ENCODE results near the gene ATAD2B.

The ATAD2B gene

GRCh38 chr2:23769364-23769763, 157.6 kb downstream of the ATAD2B start:
- H3K4me2 ChIP-seq (ENCODE audit: insufficient read depth, low read length, poor library complexity, severe bottlenecking) = no peak overlapping the region
- H2AK5ac ChIP-seq (ENCODE audit: low read depth, low read length) = no peak overlapping the region
- DNase-seq (ENCODE audit: low spot score) = no peak
- no peak overlapping the region for H4K8ac ChIP-seq (ENCODE audit: low read depth, low read length)
- H3K4me3 ChIP-seq (ENCODE audit: low read length in 2 of 2) = no peak overlapping the region
- H4K91ac ChIP-seq (ENCODE audit: low read depth, low read length, poor library complexity) = no peak overlapping the region
- H3K27ac ChIP-seq (replicated peaks; ENCODE audit: low read length) = no peak overlapping the region
- H2BK15ac ChIP-seq (ENCODE audit: low read length) = no peak overlapping the region
- no peak overlapping the region for H2BK120ac ChIP-seq (ENCODE audit: low read depth, low read length)
- H2BK5ac ChIP-seq (ENCODE audit: low read length) = no peak overlapping the region
- H3K23ac ChIP-seq (ENCODE audit: low read depth, low read length, poor library complexity) = no peak overlapping the region
- no peak overlapping the region for H3K9ac ChIP-seq (ENCODE audit: low read depth, low read length, poor library complexity)
- H2BK12ac ChIP-seq (ENCODE audit: low read length) = no peak overlapping the region
- H3K14ac ChIP-seq (ENCODE audit: low read length) = no peak overlapping the region
- WGBS, 2 donors (ENCODE audit: extremely low coverage in 2 of 2, insufficient read length in 2 of 2, insufficient replicate concordance in 1 of 2) = no CpG with 5 or more reads among the region's 5 CpGs
- no peaks in the 10 kb centered on the region for H3K4me1 ChIP-seq (ENCODE audit: control insufficient read depth in 2 of 2, insufficient read depth in 1 of 2, low read depth in 1 of 2, low read length in 2 of 2)
- no peaks in the 10 kb centered on the region for H3K27me3 ChIP-seq (ENCODE audit: control insufficient read depth in 3 of 3, insufficient read depth in 3 of 3, low read depth in 1 of 3, low read length in 3 of 3)
- H3K18ac ChIP-seq (ENCODE audit: low read length) = no peak overlapping the region
- no peak overlapping the region for H2AFZ ChIP-seq (ENCODE audit: low read length)
- H3K9me3 ChIP-seq (replicated peaks in 1 of 2; ENCODE audit: control insufficient read depth in 2 of 2, insufficient read depth in 1 of 2, low read depth in 1 of 2, low read length in 2 of 2) = peaks cover 3 to 13% of the 10 kb centered on the region in 2 donors
- no peaks in the 10 kb centered on the region for H3K79me1 ChIP-seq (ENCODE audit: low read depth, low read length)
- H3K4ac ChIP-seq (ENCODE audit: low read length) = no peak overlapping the region
- peaks cover 0 to 62% of the 10 kb centered on the region in 2 donors for H3K36me3 ChIP-seq (replicated peaks in 1 of 2; ENCODE audit: control insufficient read depth in 2 of 2, insufficient read depth in 2 of 2, low read length in 2 of 2)

- no peak overlapping the region for H2AFZ ChIP-seq (ENCODE audit: low read length)
- H3K4me1 ChIP-seq (ENCODE audit: control insufficient read depth in 2 of 2, insufficient read depth in 1 of 2, low read depth in 1 of 2, low read length in 2 of 2) = no peaks in the 10 kb centered on the region
- H4K91ac ChIP-seq (ENCODE audit: low read depth, low read length, poor library complexity) = no peak overlapping the region
- H3K4ac ChIP-seq (ENCODE audit: low read length) = no peak overlapping the region
- H4K8ac ChIP-seq (ENCODE audit: low read depth, low read length) = no peak overlapping the region
- no peak overlapping the region for H2BK15ac ChIP-seq (ENCODE audit: low read length)
- peaks cover 3 to 13% of the 10 kb centered on the region in 2 donors for H3K9me3 ChIP-seq (replicated peaks in 1 of 2; ENCODE audit: control insufficient read depth in 2 of 2, insufficient read depth in 1 of 2, low read depth in 1 of 2, low read length in 2 of 2)
- H3K4me2 ChIP-seq (ENCODE audit: insufficient read depth, low read length, poor library complexity, severe bottlenecking) = no peak overlapping the region
- no peak for DNase-seq (ENCODE audit: low spot score)
- WGBS, 2 donors (ENCODE audit: extremely low coverage in 2 of 2, insufficient read length in 2 of 2, insufficient replicate concordance in 1 of 2) = no CpG with 5 or more reads among the region's 5 CpGs
- no peak overlapping the region for H3K4me3 ChIP-seq (ENCODE audit: low read length in 2 of 2)
- no peaks in the 10 kb centered on the region for H3K79me1 ChIP-seq (ENCODE audit: low read depth, low read length)
- no peak overlapping the region for H2BK12ac ChIP-seq (ENCODE audit: low read length)
- H3K27ac ChIP-seq (replicated peaks; ENCODE audit: low read length) = no peak overlapping the region
- no peak overlapping the region for H3K18ac ChIP-seq (ENCODE audit: low read length)
- no peak overlapping the region for H2BK5ac ChIP-seq (ENCODE audit: low read length)
- no peak overlapping the region for H3K9ac ChIP-seq (ENCODE audit: low read depth, low read length, poor library complexity)
- no peak overlapping the region for H3K23ac ChIP-seq (ENCODE audit: low read depth, low read length, poor library complexity)
- peaks cover 0 to 60% of the 10 kb centered on the region in 2 donors for H3K36me3 ChIP-seq (replicated peaks in 1 of 2; ENCODE audit: control insufficient read depth in 2 of 2, insufficient read depth in 2 of 2, low read length in 2 of 2)
- no peak overlapping the region for H2BK120ac ChIP-seq (ENCODE audit: low read depth, low read length)
- H3K27me3 ChIP-seq (ENCODE audit: control insufficient read depth in 3 of 3, insufficient read depth in 3 of 3, low read depth in 1 of 3, low read length in 3 of 3) = no peaks in the 10 kb centered on the region
- no peak overlapping the region for H3K14ac ChIP-seq (ENCODE audit: low read length)
- no peak overlapping the region for H2AK5ac ChIP-seq (ENCODE audit: low read depth, low read length)
Observed at GRCh38 chr2:23767876-23768621, 158.9 kb downstream of the ATAD2B start.

GRCh38 chr2:23762141-23762540, 164.8 kb downstream of the ATAD2B start:
- H3K4me3 ChIP-seq (ENCODE audit: low read length in 2 of 2) = no peak overlapping the region
- H3K27ac ChIP-seq (replicated peaks; ENCODE audit: low read length) = no peak overlapping the region
- no peak overlapping the region for H3K4me2 ChIP-seq (ENCODE audit: insufficient read depth, low read length, poor library complexity, severe bottlenecking)
- H3K9me3 ChIP-seq (replicated peaks in 1 of 2; ENCODE audit: control insufficient read depth in 2 of 2, insufficient read depth in 1 of 2, low read depth in 1 of 2, low read length in 2 of 2) = no peaks in the 10 kb centered on the region
- WGBS, 2 donors (ENCODE audit: extremely low coverage in 2 of 2, insufficient read length in 2 of 2, insufficient replicate concordance in 1 of 2) = no CpG with 5 or more reads among the region's 3 CpGs
- no peak overlapping the region for H4K91ac ChIP-seq (ENCODE audit: low read depth, low read length, poor library complexity)
- no peak for DNase-seq (ENCODE audit: low spot score)
- H3K36me3 ChIP-seq (replicated peaks in 1 of 2; ENCODE audit: control insufficient read depth in 2 of 2, insufficient read depth in 2 of 2, low read length in 2 of 2) = peaks cover 0 to 65% of the 10 kb centered on the region in 2 donors
- no peak overlapping the region for H2BK5ac ChIP-seq (ENCODE audit: low read length)
- no peak overlapping the region for H2AFZ ChIP-seq (ENCODE audit: low read length)
- H2BK12ac ChIP-seq (ENCODE audit: low read length) = no peak overlapping the region
- H2BK15ac ChIP-seq (ENCODE audit: low read length) = no peak overlapping the region
- no peak overlapping the region for H3K18ac ChIP-seq (ENCODE audit: low read length)
- no peaks in the 10 kb centered on the region for H3K27me3 ChIP-seq (ENCODE audit: control insufficient read depth in 3 of 3, insufficient read depth in 3 of 3, low read depth in 1 of 3, low read length in 3 of 3)
- H3K79me1 ChIP-seq (ENCODE audit: low read depth, low read length) = no peaks in the 10 kb centered on the region
- H3K4ac ChIP-seq (ENCODE audit: low read length) = no peak overlapping the region
- H3K4me1 ChIP-seq (ENCODE audit: control insufficient read depth in 2 of 2, insufficient read depth in 1 of 2, low read depth in 1 of 2, low read length in 2 of 2) = no peaks in the 10 kb centered on the region
- no peak overlapping the region for H3K23ac ChIP-seq (ENCODE audit: low read depth, low read length, poor library complexity)
- H3K9ac ChIP-seq (ENCODE audit: low read depth, low read length, poor library complexity) = no peak overlapping the region
- no peak overlapping the region for H4K8ac ChIP-seq (ENCODE audit: low read depth, low read length)
- no peak overlapping the region for H3K14ac ChIP-seq (ENCODE audit: low read length)
- H2BK120ac ChIP-seq (ENCODE audit: low read depth, low read length) = no peak overlapping the region
- no peak overlapping the region for H2AK5ac ChIP-seq (ENCODE audit: low read depth, low read length)

- Histone ChIP-seq H3K14ac (ENCODE audit: low read length) (no peak overlapping the region), H3K4ac (ENCODE audit: low read length) (no peak overlapping the region), H3K18ac (ENCODE audit: low read length) (no peak overlapping the region), H3K9me3 (replicated peaks in 1 of 2; ENCODE audit: control insufficient read depth in 2 of 2, insufficient read depth in 1 of 2, low read depth in 1 of 2, low read length in 2 of 2) (peaks cover 0 to 3% of the 10 kb centered on the region in 2 donors), H2BK120ac (ENCODE audit: low read depth, low read length) (no peak overlapping the region), H3K36me3 (replicated peaks in 1 of 2; ENCODE audit: control insufficient read depth in 2 of 2, insufficient read depth in 2 of 2, low read length in 2 of 2) (peaks cover 0 to 70% of the 10 kb centered on the region in 2 donors), H3K23ac (ENCODE audit: low read depth, low read length, poor library complexity) (no peak overlapping the region), H3K9ac (ENCODE audit: low read depth, low read length, poor library complexity) (no peak overlapping the region), H4K8ac (ENCODE audit: low read depth, low read length) (no peak overlapping the region), H4K91ac (ENCODE audit: low read depth, low read length, poor library complexity) (no peak overlapping the region), H2BK5ac (ENCODE audit: low read length) (no peak overlapping the region), H2BK12ac (ENCODE audit: low read length) (no peak overlapping the region), H3K27ac (replicated peaks; ENCODE audit: low read length) (no peak overlapping the region), H2AFZ (ENCODE audit: low read length) (no peak overlapping the region), H3K4me1 (ENCODE audit: control insufficient read depth in 2 of 2, insufficient read depth in 1 of 2, low read depth in 1 of 2, low read length in 2 of 2) (no peaks in the 10 kb centered on the region), H3K27me3 (ENCODE audit: control insufficient read depth in 3 of 3, insufficient read depth in 3 of 3, low read depth in 1 of 3, low read length in 3 of 3) (no peaks in the 10 kb centered on the region), H3K4me3 (ENCODE audit: low read length in 2 of 2) (no peak overlapping the region), H3K4me2 (ENCODE audit: insufficient read depth, low read length, poor library complexity, severe bottlenecking) (no peak overlapping the region), H2AK5ac (ENCODE audit: low read depth, low read length) (no peak overlapping the region), H3K79me1 (ENCODE audit: low read depth, low read length) (no peaks in the 10 kb centered on the region), H2BK15ac (ENCODE audit: low read length) (no peak overlapping the region)
- no CpG with 5 or more reads among the region's 1 CpG for WGBS, 2 donors (ENCODE audit: extremely low coverage in 2 of 2, insufficient read length in 2 of 2, insufficient replicate concordance in 1 of 2)
- DNase-seq (ENCODE audit: low spot score) = no peak
Observed at GRCh38 chr2:23761638-23762037, 165.3 kb downstream of the ATAD2B start.

All from neuronal stem cell (in vitro differentiated cells).